GM19455 (cell line): Measurements from ENCODE around the gene C1R.

Experiments
- ATAC-seq: cut with Tn5 transposase; IDR thresholded peaks from one replicate; pipeline ENCODE4 v1.9.1; 2021; ENCODE audit not compliant: unreplicated experiment

The C1R gene

DNA sequence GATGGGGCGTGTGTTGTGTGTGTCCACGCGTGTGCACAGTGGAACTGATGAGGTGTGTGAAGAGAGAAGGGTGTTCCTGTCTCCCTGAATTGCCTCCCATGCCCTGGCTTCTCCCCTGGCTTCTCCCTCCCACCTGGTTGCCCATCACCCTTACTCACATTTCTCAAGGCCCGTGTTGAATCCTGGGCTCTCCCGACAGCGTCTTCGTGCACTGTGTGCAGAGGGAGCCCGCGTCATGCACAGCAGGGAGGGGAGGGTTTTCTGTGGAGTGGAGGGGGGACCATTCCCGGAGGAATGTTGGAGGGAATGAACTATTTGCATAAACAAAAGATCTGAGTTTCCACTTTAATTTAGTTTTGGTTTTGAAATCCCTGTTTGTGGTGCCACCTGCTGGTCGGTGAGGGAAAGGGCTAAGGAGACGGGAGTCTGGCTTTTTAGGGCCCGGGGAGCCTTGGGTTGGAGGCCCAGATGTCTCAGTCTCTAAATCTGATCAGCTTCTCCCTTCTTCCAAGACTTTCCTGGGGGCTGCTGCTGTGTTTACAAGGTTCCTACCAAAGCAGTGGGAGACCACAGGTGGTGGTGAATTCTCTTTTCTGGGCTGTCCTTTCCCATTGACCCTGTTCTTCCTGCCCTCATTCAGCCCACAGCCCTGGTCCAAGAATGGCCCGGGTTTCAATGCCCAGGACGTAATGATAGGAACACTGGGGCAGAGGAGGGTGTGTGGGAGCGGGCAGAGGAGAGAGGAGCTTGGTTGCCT lies at the start of gene C1R:
TSS of gene C1R (minus strand) at position 217 of the 757 bp plus-strand sequence. CDS start at position 160, 57 bp downstream.
- ATAC-seq: no peak

DNA sequence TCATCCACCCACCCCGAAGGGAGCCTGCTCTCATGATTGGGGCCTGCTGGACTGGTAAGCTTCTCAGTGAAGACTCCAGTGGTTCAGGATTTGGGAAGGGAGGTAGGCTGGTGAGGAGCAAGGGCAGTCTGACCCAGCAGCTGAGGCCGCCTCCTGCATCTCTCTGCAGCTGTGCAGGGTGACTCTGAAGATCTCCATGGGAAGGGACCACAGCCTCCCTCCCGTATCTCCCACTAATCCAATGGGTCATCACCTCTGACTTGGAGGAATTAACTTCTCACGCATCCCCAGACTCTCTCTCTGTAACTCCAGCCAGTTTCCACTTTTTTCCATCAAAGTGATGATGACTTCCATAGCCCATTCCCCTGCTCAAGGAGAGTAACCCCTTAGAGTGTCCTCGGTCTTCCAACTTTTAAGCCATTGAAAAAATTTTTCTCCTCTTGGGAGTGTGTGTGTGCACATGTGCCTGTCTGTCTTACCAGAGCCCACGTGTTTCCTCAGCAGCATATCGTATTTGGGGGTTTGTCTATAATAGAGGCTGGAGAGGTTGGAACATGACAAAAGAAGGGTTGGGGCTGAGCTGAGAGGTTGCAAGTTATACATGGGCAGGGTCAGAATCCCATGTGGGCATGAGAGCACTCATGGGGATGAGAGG lies 49.2 kb upstream of the C1R start:
- no peak for ATAC-seq

GRCh38 chr12:7139200-7139599 lies 47.0 kb upstream of the C1R start:
- ATAC-seq: no peak

GRCh38 chr12:7137908-7138307 lies 45.7 kb upstream of the C1R start:
- no peak for ATAC-seq

DNA sequence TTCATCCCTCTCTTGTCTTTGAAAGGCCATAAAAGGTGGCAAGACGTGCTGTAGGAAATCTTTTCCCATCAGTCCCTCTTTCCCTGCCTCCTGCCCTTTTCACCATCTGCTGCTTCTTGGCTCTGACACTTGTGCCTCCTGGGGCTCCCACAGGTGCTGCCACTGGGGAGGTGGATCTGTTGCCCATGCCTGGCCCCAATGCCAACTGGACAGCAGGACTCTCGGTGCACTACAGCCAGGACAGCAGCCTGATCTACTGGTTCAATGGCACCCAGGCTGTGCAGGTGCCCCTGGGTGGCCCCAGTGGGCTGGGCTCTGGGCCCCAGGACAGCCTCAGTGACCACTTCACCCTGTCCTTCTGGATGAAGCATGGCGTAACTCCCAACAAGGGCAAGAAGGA lies 44.4 kb upstream of the C1R start:
- no peak for ATAC-seq

- ATAC-seq: no peak
Observed at GRCh38 chr12:7136071-7136470, 43.8 kb upstream of the C1R start.

GRCh38 chr12:7134396-7135166 lies 42.3 kb upstream of the C1R start:
- no peak for ATAC-seq

GRCh38 chr12:7131502-7131866 lies 39.2 kb upstream of the C1R start:
- ATAC-seq: no peak

- no peak for ATAC-seq
Observed at GRCh38 chr12:7130701-7131501, 38.7 kb upstream of the C1R start.

DNA sequence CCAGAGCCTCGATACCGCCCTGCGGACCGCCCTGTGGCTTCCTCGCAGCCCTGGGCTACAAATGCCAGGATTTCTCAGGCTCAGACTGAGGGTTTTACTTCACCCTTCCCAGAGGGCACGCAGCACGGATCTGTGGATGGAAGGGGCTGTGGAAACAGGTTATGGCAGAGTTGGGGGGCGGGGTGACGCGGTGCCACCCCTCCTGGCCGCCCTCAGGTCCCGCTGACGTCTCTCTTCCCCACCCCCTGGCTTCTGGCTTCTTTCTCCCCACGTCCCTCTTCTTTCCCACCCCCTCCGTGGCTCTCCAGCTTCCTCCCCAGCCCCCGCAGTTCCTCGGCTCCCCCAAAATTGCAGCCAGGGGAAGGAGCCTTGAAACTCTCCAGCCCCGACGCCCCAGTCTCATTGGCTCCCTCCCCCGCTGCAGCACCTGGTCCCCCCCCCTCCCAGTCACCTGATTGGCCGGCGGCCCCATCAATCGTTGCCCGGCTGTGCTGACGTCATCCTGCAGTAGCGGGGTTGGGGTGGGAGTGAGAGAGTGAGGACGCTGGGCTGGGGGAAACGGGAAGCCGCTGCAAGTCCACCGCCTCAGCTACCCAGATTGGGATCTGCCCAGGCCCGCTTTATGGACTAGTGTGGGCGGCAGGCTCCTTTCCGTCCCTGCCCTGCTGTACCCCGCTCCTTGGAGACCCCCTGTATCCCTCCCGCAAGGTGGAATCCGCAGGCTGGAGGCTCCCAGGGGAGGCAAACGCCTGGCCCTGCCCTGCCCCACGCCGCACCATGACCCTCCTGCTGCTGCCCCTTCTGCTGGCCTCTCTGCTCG lies 37.8 kb upstream of the C1R start, which contains the start of gene CLSTN3:
TSS of gene CLSTN3 (plus strand) at position 500 of the 820 bp plus-strand sequence. CDS start at position 778, 278 bp downstream.
- ATAC-seq: peak; percentile 85

- ATAC-seq: peak; percentile 8
Observed at GRCh38 chr12:7129287-7129871, 37.1 kb upstream of the C1R start.

DNA sequence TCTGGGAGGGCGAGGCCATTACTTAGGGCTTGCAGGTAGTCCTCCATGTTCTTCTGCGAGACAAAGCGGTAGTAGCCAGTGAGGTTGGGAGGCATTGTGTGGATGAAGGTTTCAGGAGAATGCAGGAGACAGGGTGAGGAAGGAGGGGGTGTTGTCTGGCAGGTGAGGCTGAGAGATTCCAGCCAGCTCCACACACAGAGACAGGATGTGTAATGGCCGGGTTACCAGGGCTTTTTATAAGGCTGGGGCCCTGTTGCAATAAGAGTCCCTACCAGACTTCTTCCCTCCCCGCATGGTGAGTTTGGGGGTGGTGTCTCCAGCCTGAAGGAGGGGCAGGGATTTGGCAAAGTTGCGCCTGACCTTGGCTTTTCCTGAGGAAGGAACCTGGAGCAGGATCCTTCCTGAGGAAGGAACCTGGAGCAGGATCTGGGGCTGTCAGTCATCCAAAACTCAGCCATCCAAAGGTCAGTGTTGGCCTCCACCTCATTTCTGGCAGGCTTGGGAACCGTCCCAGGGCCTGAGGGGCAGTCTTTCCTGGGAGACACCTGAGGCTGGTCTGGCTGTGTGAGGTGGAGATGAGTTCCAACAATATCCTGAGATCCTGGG lies 36.5 kb upstream of the C1R start, which contains the start of gene RBP5:
TSS of gene RBP5 (minus strand) at position 209 of the 606 bp plus-strand sequence. CDS start at position 95, 114 bp downstream.
- ATAC-seq: no peak

DNA sequence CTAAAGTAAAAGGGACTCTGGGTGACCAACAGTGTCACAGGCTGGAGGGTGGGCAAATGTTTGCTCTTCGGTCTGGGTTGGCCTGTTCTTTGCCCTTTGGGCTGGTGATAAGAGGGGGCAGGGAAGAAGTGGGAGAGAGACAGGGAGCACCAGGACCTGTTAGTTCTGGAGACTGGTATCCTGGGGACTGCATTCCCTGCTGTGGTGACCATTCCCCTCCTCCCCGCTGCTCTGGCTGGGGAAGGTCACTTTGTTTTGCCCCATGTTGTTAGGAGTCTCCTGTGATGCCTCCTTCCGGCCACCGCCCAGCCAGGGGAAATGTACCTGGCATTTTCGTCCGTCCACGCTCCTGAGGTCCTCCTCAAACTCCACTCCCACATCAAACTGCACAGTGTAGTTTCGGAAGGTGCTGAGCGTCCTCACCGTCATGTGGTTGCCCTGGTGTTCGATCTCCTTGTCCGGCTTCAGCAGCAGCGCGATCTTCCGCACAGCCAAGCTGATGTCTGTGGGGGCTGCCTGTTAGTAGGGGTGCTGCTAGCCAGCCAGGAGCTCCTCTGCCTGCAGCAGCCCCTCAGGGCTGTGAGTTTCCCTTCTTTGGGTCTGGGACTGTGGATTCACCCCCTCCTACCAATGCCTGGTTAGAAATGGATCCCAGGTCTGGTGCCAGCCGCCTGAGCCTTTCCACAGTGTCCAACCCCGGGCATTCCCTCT lies 35.8 kb upstream of the C1R start:
- no peak for ATAC-seq

- ATAC-seq: no peak
Observed at GRCh38 chr12:7125632-7126227, 33.5 kb upstream of the C1R start.

GRCh38 chr12:7123806-7124522 lies 31.7 kb upstream of the C1R start:
- no peak for ATAC-seq

GRCh38 chr12:7122811-7123769 lies 30.8 kb upstream of the C1R start:
- no peak for ATAC-seq
